GM12864 (cell line): ENCODE measurements around the gene RGN.
A peak's percentile ranks its signal among the peaks of the same experiment; 100 is the strongest.

Experiments
- DNase-seq: peaks from one replicate; pipeline ENCODE4 v3.0.0-alpha.2; 2011; ENCODE audit warnings: low read depth
- H3K4me3 ChIP-seq: 2 replicates; pipeline ENCODE4 v1.5.1; 2011; ENCODE audit warnings: mild to moderate bottlenecking, low read depth, low read length, control low read depth
- TF ChIP-seq, protein P1 (sequence below): IDR thresholded peaks from 2 replicates; pipeline ENCODE4 v1.5.1; 2011; ENCODE audit warnings: low read depth, mild to moderate bottlenecking, moderate library complexity, low read length, control low read depth, inconsistent platforms; ENCODE audit errors: missing control alignments

The RGN gene

DNA sequence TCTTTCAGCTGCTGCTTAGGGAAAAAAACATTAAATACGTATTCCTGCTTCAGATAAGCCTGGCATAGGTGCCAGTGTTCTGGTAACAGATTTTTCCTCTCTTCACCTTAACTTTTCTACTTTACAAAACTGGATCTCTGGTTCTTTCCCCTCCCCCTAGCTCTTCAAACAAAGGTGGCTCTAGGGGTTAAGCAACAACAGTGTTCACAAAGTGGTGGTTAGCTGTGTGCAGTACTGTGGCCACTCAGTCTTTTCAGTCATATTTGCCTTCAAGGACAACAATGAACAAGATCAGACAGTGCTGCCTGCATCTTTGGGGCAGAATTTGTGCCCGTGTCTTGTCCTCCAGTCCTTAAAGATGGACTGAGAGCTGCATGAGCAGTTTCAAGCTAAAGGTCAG, 15.1 kb upstream of the RGN start:
- DNase-seq: no peak
- TF ChIP-seq, protein P1, sequence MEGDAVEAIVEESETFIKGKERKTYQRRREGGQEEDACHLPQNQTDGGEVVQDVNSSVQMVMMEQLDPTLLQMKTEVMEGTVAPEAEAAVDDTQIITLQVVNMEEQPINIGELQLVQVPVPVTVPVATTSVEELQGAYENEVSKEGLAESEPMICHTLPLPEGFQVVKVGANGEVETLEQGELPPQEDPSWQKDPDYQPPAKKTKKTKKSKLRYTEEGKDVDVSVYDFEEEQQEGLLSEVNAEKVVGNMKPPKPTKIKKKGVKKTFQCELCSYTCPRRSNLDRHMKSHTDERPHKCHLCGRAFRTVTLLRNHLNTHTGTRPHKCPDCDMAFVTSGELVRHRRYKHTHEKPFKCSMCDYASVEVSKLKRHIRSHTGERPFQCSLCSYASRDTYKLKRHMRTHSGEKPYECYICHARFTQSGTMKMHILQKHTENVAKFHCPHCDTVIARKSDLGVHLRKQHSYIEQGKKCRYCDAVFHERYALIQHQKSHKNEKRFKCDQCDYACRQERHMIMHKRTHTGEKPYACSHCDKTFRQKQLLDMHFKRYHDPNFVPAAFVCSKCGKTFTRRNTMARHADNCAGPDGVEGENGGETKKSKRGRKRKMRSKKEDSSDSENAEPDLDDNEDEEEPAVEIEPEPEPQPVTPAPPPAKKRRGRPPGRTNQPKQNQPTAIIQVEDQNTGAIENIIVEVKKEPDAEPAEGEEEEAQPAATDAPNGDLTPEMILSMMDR: no peak
- no peak overlapping the region for H3K4me3 ChIP-seq

DNA sequence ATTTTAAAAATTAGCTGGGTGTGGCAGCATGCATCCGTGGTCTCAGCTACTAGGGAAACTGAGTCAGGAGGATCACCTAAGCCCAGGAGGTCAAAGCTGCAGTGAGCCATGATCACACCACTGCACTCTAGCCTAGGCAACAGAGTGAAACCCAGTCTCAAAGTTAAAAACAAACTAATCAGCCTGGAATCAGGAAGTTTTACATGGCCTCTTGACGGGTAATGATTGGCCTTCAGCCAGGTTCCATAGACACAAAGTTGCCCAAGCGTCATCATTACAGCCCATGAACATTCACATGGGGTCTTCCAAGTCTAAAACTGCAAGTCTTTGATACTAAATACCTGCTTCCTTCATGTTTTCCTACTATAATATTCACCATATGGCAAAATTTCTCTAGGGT, 10.0 kb upstream of the RGN start:
- no peak overlapping the region for H3K4me3 ChIP-seq
- TF ChIP-seq, protein P1: no peak
- DNase-seq: no peak

DNA sequence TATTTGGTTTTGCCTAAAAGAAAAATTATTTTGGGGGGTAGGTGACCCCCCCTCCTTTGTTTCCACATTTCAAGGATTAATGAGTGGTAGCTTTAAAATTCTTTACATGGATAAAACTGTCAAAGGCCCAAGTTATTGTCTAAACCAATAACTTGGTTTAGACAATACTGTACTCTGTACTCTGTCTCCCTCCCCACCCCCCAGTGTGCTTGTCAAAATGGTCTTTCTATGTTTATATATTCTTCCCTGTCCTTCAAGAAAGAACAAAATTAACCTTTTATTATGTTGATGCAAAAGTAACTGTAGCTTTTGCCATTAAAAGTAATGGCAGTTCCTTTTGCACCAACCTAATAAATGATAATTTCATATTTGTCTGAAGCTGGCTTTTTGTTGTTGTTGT, 9.5 kb upstream of the RGN start:
- H3K4me3 ChIP-seq: no peak overlapping the region
- no peak for DNase-seq
- TF ChIP-seq, protein P1: no peak

DNA sequence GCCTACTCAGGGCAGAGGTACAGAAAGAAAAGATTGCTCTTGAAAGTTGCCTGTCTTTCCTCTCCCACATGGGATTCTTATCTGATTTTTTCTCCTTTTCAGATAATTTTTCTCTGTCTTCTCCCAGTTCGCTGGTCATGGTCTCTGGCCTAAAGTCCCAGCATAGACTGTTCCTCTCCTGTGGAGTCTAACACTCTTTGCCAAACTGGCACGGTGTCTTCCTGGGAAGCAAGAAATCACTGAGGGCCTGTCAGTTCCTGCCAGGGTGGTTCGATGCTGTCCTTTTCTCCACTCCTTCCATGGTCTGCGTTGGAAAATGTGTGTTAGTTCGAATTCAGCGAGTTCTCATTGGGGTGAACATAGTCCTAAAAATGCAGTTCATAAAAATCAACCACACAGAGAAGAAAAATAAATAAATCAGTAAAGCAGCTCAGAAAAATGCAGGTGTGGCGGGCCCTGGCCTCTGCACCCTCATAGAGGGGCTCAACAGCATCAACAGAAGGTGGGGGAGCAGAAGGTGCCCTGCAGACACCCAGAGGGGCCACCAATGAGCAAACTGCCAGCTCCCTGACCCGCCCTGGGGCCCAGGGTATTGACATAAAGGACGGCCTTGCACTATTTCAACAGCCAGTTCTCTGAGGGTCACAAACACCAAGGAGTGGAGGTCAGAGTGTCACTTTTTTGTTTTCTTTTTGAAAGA, 2.1 kb downstream of the RGN start:
- TF ChIP-seq, protein P1: no peak
- no peak for DNase-seq
- no peak overlapping the region for H3K4me3 ChIP-seq

DNA sequence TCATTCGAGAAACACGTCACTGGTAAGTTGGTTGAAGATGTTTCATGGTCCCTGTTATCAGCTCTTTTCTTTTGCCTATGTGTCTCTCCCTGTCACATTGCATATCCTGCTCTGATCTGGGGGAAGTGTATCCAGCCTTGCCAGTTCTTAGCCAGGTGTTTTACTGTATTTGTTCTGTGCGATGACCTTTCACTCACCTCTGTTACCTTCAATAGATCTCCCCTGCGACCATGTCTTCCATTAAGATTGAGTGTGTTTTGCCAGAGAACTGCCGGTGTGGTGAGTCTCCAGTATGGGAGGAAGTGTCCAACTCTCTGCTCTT, 2.6 kb downstream of the RGN start:
- no peak for DNase-seq
- H3K4me3 ChIP-seq: no peak overlapping the region

DNA sequence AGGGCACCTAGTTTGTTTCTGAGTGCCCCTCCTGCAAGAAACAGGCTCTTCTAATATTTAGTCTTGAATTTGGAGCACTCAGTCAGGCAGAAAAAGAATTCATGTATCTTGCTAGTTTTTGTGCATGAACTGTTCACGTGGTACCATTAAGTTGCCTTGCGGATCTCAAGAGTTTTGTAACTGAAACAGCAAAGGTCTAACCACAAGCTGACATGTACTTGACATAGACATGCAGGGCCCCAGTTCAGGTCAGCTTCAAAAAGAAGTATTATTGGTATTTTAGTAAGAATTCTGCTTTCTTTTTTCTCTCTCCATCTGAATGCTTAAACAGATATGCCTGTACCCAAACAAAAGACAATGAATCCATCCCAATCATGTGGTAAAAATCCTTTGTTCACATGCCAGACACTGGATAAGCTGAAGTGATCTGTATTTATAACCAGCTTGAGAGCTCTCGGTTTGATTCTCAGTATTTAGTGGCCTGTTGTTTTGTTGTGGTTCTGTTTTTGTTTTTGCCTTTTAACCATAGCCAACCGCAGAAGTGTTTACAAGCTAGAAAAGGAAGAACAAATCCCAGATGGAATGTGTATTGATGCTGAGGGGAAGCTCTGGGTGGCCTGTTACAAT, 13.0 kb downstream of the RGN start:
- no peak for DNase-seq
- H3K4me3 ChIP-seq: no peak overlapping the region
- TF ChIP-seq, protein P1: no peak

More for the DNA sequence above, 2.6 kb downstream of the RGN start:
- TF ChIP-seq, protein P1: no peak

DNA sequence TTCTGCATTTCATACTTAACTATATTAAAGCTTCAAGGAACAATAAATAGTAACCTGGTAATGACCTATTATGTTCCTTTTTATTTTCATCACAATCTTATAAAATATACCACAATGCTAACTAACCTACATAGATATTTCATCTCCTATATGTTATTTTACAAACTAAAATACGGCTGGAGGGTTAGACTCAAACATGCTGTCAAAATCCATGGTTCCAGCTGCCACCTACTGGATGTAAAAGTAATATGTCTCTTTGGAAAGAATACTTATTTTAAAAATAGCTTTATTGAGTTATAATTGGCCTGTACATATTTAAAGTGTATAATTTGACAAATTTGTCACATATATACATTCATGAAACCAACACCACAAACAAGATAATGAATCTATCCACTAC, 15.0 kb downstream of the RGN start:
- no peak overlapping the region for H3K4me3 ChIP-seq
- TF ChIP-seq, protein P1: peak; percentile 21
- no peak for DNase-seq
